HG02759 (cell line): ENCODE data around the gene STX12.

Source experiments
- ATAC-seq: cut with Tn5 transposase; IDR thresholded peaks from one replicate; pipeline ENCODE4 v1.9.1; 2021; ENCODE audit warnings: mild to moderate bottlenecking, moderate library complexity; ENCODE audit not compliant: unreplicated experiment

The STX12 gene

DNA sequence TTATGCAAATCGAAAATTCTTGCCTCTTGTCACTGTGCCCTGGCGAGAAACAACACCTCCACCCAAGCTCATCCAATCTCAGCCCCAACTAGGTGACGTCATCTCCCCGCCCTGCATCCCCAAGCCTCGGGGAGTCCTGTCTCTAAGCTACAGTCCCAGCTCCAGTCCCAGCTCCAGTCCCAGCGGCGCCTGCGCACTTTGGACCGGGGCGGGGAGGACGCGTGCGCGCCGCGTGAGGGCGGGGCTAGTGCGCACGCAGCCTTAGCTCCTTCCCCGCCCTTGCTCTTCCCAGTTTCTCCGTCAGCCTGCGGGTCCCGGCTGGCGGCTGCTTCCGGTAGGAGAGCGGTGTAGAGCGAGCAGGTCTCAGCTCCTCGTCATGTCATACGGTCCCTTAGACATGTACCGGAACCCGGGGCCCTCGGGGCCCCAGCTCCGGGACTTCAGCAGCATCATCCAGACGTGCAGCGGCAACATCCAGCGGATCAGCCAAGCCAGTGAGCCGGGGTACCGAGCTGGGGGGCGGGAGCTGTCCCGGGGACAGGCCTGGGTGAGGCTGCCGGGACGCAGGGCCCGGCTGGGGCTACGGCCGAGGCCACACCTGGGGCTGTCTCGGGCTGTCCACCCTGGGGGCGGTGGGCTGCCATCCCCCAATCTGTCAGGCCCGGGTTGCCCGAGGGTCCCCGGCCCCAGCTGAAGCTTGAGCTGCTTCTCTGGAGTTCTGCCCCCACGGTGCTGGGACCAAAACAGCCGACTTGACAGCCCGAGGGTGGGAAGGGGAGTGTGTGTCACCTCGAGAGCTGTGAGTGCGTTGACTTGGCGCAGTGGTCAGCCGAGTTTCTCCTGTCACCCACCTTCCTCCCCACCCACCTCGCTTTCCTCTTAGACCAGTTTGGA is at the start of gene STX12:
STX12 (plus strand) TSS at position 288 of the 894 bp plus-strand sequence; CDS start at position 377, 89 bp downstream.
- ATAC-seq, result peak; percentile 92

DNA sequence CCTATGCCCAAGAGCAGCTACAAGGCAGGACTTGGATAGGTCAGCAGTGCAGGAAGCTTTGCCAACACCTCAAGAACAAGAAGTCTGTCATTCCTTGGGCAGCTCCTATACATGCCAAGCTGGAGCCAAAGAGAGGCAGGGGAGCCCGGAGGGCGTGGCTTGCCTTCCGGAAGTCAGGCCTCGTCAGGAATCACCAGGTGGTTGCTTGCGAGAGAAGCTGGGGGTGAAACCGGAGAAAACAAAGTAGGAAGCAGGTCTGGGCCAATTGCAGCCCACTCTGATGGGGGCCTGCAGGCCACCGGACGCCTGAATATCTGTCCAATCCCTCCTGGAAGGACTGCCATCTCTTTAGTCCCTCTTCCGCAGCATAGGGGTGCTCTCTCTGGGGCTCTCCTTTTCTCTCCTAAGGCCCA is 48.1 kb upstream of the STX12 start:
- no peak for ATAC-seq

DNA sequence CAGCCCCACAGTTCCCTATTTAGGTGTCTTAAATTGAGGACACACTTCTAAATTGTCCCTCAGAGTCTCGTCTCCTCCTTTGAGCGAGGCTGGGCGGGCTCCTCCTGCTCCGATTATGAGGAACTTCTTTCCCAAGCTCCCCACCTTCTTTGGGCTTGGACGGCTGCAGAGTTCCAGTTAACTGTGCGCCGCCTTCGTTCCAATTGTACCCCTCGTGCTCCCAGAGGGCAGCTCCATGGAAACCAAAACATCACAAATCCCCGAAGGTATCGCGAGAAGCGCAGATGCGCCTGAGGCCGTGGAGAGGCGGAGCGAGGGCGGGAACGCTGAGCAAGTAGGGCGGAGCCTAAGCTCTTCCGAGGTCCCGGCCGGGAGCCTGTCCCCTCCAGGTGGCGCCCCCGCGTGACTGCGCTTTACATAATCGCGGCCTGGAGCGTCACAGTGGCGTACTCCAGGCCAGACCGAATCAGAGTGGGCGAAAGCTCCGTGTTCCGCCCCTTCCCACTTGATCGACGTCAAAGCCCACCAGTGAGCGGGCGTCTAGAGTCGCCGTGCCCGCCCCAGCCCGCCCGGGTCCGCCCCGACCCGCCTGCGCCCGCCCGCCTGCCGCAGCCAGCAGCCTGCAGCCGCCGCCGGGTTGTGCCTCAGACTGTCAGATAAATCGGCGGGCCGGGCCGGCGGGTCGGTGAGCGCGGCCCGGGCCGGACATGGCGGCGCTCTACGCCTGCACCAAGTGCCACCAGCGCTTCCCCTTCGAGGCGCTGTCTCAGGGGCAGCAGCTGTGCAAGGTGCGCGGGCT is 47.4 kb upstream of the STX12 start, which contains the start of gene FAM76A:
FAM76A (plus strand) TSS at position 588 of the 799 bp plus-strand sequence; CDS start at position 708, 120 bp downstream.
- ATAC-seq, result peak; percentile 95

DNA sequence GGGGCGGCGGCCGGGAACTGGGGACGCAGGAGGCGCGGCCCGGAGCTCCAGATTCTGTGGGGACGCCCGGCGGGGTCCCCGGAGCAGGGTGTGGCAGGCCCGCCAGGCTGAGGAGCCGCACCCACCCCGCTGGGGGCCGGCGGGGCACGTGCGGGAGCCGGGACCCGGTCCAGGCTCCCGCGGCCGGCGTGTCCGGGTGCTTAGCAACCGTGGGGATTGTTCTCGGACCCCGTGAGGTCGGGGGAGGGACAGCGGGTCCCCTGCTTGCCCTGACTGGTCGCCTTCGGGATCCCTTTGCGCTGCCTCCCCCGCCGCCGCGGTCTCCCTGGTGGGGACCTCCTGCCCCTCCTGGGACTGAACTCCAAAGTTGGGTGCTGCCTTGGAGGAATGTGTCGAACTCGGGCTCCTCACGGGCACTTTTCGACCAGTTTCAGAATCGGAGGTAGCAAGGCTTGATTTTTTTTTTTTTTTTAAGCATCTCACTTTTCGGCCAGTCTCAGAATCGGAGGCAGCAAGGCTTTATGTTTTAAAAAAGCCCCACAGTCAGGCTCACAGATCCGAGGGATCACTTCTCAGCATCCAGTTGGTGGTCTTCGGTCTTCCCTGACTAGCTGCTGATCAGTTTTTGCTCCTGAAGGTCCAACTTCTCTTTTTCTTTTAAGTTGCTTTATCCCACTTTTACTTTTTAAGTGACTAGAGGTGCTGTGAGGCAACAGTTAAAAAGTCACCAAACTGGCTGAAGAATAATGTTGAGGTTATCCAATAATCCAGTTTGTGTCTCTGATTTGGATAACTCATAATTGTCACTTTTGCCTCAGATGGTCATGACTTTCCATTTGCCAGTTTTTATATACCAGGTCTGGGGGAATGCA is 46.6 kb upstream of the STX12 start:
- ATAC-seq, result peak; percentile 37

DNA sequence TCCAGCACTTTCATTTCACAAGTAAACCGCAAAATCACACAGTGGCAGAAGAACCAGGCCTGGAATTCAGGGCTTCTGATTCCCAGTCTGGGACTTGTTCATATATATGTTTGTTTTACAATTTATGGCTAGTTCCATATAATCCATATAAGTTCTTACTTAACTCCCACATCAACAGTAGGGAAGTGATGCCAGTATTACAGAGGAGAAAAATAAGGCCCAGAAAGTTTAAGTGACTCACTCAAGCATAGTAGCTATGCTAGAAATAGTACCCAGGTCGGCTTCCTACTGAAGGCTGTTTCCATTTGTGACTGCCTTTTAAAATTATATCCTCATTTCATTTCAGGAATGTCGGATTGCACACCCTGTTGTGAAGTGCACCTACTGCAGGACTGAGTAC is 45.9 kb upstream of the STX12 start:
- no peak for ATAC-seq

DNA sequence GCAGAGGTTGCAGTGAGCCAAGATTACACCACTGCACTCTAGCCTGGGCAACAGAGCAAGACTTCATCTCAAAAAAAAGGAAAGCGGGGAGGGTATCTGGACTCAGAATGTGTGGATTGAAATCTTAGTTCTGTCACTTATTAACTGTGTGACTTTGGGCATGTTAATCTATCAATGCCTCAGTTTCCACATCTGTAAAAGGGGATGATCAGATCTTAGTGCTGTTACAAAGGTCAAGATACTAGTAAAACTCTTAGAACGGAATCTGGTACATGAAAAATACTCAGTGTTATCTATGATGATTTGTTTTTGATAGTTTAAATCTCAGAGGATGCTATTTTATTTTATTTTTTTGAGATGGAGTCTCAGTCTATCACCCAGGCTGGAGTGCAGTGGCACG is 36.8 kb upstream of the STX12 start:
- ATAC-seq, result no peak

DNA sequence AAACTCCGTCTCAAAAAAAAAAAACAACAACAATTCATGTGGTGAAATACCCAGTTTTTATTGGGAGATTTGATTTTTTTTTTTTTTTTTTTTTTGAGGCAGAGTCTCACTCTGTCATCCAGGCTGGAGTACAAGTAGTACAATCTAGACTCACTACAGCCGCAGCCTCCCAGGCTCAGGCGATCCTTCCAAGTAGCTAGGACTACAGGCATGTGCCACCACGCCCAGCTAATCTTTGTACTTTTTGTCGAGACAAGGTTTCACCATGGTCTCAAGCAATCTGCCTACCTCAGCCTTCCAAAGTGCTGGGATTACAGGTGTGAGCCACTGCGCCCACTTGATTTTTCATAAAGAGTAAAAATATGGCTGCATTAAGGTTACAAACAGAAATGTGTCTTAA is 31.9 kb upstream of the STX12 start:
- ATAC-seq, result no peak

DNA sequence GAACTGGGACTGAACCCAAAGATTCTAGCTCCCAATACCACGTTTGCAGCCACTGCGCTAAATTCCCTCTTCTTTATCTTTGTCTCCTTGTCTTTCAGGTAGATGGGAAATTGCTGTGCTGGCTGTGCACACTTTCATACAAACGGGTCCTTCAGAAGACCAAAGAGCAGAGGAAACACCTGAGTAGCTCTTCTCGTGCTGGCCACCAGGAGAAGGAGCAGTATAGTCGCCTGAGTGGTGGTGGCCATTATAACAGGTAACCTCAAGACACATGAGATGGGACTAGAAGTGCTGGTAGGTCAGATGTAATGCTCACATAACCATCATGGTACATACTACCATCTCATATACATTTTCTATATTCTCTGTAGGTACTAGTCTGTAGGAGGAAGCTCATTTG is 28.5 kb upstream of the STX12 start:
- ATAC-seq, result no peak

DNA sequence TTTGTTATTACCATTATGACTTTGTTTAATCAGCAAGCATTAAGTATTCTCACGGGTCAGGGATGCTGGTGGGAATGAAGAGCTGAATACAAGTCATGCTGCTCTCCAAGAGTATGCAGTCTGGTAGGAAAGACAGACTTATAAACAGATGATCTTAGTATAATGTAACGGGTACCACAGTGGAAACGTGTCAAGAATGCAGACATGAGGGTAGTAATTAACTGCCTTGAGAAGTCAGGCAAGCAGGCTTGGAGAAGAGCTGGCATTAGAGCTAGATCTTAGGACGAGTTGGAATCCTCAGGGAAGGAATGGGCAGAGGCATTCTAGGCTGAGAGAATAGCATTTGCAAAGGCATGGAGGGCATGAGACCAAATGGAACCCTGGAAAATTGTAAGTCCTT is 27.6 kb upstream of the STX12 start:
- ATAC-seq, result no peak

DNA sequence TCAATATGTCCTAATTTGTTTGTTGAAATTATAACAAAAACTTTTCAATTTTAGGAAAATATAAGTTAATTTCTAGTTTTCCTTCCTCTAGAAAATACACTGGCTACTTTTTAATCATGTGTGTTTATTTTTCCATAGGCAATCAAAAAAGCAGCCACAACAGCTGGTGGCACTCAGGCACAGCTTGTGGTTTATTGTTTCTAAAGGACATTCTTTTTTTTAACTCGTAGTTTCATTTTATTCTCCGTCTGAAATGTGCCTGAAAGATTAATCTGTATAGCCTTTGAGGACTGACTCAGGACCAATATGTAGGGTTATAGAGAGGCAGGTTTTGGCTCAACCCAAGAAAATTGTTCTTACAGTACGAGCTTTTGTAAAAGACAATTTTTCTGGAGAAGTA is 20.7 kb upstream of the STX12 start:
- ATAC-seq, result no peak

DNA sequence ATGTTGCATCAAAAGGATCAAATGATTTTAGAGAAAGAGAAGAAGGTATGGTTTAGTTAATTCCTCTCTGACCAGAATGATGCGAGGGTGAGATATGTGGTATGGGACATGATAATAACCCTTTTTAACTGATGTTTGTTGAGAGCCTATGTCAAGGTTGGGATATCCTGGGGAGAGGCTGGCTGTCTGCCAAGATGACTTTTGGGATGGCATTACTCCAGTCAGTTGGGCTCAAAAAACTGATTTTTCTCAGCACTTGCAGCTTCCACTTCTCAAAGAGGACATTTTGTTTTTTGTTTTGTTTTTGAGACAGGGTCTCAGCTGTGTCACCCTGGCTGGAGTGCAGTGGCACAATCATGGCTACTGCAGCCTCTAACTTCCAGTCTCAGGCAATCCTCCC is 17.7 kb upstream of the STX12 start:
- ATAC-seq, result no peak

DNA sequence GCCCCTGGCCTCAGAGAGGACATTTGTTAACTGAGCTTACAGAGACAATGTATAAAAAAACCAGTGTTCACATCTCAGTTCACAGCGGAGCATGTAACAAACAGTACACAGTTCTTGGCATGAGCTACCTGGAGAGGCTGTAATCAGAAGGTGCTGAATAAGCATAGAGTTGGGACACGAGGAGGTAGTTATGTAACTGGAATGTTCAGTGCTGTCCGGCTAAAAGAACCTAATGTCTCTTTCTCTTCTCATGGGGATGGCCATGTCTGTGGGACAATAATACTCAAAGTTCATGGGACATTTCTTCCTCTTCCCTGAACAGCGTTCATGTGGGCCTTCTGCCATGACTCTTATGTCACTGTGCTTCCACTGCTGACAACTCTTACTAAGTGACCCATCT is 17.2 kb upstream of the STX12 start:
- ATAC-seq, result no peak

DNA sequence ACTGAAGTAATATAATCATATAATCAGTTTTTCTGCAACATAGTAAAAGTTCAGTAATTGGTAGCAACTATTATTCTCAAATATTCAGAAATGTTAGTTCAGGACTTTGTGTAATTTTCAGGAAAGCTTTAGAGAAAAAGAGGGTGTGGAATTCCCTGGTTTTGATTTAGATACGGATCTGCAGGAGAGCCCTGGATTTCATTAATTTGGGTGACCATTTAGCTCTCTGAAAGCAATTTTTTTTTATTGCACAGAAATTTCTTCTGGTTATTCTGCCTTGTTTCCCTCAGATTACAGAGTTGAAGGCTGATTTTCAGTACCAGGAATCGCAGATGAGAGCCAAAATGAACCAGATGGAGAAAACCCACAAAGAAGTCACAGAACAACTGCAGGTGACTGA is 13.8 kb upstream of the STX12 start:
- no peak for ATAC-seq

DNA sequence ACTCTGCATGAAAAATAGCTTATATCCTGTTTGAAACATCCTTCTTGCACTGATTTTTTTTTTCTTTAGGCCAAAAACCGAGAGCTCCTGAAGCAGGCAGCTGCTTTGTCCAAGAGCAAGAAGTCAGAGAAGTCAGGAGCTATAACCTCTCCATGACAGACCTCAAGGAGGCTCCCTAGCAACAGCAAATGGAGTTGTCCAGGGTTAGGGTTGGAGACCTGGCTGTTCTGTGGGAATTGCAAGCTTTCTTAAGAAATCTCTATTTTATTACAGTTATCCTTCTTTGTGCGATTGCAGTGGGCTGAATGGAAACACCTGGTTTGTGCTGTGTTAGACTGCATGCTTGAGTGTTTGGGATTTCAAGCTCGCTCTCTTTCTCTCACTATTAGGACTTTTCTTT is 12.6 kb upstream of the STX12 start:
- ATAC-seq, result no peak

DNA sequence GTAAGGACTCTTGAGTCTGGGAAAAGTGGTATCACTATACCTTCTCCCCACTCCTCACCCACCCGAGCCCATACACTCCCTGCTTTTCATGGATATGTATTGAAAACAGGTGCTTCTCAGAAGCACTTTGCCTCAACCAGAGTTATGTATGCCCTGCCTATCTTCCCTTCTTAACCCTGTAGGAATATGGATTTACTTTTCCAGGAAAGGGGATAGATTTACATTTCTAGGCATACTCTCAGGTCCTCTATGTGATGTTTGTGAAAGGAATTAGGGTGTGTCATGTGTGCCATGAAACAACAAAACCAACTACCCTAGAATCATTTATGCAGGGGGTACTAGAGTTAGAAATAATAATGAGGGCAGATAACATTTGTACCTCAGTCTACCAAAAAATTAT is 11.0 kb upstream of the STX12 start:
- no peak for ATAC-seq

DNA sequence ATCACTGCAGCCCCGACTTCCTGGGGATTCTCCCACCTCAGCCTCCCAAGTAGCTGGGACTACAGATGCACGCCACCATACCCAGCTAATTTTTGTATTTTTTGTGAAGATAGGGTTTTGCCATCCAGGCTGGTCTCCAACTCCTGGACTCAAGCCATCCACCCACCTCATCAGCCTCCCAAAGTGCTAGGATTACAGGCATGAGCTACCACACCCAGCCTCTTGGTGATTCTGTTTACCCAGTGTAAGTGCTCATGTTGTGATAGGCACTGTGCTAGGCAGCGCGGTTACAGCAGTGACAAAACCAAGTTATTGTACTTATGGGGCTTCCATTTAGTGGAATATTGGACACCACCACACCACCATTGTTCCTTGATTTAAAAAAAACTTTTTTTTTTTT is 9.7 kb upstream of the STX12 start:
- ATAC-seq, result no peak

DNA sequence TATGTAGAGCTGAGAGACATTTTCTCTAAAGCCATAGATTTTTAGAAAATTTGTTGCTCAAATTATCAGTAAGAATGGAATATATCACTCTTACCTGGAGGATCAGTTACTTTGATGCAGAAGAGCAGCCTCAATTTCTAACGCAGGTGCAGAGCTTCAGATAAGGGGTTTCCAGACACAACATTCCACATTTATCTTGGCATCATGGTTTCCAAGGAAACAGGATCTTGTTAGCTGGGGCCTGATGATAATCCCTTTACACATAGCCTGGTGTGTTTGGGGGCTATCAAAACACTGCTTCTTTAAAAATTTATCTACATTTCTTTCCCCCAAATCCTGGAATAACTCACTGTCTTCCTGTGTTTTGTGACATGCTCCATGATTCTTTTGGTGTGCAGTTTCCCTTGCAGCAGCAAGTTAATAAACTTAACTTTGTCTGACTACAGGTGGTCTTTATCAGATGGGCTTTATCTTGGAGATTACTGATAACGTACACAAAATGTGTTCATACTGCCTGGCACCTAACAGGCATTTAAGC is 2.7 kb upstream of the STX12 start:
- ATAC-seq, result no peak

DNA sequence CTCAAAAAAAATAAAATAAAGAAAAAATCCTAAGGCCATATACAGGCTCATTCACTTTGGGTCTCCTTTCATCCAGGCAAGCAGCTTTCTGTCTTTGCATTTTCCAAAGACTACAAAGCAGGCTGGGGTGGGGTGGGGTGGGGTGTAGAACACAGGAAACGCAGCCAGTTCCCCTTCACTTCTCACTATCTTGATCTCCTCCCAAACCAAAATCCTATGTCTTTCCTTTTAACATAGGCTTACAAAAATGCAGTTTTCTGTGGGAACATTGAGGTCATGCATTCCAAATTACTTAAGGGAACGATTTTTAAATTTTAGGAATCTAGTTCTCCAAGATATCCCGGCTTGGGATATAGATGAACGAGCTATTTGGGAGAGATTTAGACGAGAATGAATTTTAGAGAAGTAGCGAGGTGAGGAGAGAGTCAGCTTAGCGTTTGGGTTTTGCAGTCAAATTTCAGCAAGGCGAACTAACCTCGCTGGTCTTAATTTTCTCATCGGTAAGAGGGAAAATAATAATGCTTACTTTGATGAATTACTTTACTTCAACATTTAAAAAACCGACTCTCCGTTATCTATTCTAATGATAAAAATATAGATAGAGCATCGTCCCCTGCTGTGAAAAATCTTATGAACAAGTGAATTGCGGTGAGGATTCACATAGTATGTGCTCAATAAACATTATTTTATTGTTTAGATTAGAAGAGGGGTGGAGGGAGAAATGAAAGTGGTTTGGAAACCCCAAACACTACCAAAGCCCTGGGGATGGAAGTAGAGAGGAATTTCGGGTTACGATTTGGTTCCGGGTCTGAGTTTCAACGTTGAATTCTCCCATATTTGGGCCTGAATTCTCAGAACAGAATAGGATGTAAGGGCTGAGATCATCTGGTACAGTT is 735 bp upstream of the STX12 start:
- ATAC-seq, result no peak

DNA sequence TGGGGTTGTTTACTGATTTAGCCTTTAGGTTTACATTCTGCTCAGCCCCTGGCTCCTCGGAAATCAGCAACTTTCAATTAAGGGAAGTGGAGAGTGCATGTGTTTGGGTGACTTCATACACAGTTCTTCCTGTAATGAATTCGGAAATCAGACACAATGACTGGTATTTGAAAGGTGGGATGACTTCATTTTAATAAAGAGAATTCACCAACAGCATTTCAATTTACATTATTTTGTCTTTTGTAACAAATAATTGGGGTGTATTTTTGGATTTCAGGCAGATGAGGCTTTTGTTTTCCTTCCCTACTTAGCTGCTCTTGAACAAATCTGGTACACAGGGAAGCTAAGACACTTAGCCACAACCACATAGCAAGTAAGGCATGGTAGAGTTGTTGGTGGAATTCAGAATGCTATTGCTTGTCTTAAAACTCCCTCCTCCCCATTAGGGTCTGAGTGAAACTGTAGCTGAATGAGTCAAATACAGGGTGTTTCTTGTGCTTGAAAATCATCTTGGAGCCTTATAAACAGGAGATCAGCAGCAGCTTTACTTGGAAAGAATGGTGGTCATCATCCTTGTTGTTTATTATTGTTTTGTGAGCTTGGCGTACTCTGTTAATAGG is 917 bp downstream of the STX12 start:
- ATAC-seq, result no peak
